KG1 (cell line): ENCODE results near the gene DGKH.
"Not testable (repeated sequence)": the region's sequence is repeated elsewhere in the genome, so short reads cannot be mapped to it uniquely, and the experiment has no call there.

ENCODE experiments used
- DNase-seq: peaks from one replicate; lab custom pipeline; 2025; lab: John Stamatoyannopoulos, UW

DGKH gene

DNA sequence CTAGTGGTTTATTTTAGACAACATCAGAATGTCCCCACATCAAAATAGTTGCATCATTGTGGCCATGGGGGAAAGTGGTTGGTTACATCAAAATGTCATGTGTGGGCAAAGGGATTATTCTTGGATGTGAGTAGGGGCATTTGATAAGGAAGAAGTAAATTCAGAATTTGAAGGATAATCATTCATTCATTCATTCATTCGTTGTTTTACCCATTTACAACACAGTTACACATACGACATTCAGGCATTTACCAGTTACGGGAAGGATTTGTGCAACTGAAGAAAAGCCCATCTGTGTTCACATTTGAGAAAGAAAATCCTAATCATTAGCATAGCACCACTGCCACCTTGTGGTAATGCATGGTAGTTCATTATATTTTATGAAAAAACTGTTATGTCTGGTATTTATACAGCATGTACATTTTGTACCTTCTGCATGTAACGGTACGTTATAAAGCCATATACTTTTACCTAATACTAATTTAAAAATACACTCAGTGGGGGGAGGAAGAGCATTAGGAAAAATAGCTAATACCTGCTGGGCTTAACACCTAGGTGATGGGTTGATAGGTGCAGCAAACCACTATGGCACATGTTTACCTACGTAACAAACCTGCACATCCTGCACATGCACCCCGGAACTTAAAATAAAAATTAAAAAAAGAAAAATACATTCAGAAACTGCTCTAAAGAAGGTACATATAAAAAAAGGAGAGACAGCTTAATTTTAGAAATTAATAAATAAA, 62.1 kb downstream of the DGKH start:
- DNase-seq: peak; percentile 42

DNA sequence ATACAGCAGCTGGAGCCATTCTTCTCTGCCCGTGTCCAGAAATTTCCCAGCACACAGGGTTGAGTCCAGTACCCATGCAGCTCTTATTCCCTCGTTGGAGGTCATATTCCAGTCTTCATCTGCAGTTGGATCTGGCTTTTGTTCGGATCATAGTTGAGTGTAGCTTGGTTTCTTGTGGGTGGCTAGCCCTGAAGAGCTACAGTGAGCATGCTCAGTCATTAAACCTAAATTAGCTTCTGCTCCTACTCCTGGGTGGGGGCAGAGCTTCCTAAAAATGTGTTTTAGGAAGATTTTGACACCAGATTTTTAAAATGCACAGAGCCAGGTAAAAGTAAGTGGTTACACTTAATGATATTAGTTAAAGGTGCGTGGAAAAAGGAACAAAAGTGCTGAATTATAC, 64.4 kb downstream of the DGKH start:
- DNase-seq: no peak

DNA sequence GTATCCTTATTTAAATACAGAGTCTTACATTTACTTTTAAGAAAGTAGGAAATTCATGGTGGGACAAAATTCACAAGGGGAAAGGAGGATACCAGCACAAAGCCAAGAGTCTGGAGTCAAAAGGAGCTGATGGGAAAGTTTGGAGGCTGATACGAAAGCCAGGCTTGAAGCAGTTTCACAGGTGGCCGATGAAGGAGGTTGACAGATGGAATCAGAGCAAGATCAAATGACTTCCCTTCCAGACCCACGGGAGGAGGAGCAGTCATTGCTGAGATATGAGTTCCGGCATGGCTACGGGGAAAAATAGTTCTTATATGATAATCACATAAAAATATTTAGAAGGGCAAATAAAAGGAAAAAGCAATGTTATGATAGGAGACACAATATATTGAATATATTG, 65.0 kb downstream of the DGKH start:
- DNase-seq: no peak

DNA sequence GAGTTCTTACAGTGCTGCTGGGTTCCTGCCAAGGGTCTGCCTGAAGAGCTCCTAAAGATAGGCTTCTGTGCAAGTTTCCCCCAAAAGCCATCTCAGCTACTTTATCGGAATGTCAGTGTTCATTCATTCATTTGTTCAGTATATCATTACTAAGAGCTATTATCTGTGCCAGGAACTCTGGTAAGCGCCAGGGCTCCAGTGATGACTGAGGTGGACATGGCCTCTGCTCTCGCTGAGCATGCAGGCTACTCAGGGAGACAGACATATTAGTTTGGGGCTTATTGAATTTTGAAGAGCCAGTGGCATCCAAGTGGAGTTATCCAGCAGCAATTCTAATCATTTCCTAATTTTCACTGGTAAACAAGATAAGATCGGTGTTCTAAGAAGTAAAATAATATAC, 65.8 kb downstream of the DGKH start:
- DNase-seq: no peak

DNA sequence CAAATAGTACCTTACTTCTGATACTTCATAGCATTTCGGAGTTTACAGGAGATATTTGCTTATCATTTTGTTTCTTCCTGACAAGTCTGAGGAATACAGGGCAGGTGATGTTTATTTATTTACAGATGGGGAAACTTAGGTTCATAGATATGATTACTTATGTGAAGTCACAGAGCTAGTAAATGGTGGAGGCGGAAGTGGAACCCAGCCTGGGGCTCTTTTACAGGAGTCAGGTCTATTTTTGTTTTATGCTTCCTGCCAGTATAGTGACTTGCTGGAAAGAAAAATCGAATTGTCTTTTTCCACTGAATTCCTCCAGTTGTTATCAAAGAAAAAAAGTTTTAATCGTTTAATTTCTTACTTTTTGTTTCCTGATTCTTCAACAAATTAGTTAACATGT, 66.5 kb downstream of the DGKH start:
- DNase-seq: no peak

DNA sequence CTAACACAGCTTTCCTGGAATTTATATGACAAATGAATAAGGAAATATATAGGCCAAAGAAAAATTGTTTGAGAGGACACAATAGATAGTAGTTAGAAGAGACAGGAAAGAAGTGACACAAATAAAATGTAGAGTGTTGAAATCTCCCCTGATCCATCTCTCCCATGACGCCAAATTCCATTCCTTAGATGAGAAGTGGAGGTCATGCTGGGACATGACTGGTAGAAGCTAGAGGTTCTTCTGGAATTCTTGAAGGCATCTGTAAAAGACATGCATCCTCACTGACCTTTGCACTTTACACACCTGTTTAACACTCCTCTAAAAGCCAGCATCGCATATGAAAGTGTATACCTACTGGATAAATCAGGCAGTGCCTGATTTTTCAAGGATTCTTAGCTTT, 67.8 kb downstream of the DGKH start:
- DNase-seq: no peak

DNA sequence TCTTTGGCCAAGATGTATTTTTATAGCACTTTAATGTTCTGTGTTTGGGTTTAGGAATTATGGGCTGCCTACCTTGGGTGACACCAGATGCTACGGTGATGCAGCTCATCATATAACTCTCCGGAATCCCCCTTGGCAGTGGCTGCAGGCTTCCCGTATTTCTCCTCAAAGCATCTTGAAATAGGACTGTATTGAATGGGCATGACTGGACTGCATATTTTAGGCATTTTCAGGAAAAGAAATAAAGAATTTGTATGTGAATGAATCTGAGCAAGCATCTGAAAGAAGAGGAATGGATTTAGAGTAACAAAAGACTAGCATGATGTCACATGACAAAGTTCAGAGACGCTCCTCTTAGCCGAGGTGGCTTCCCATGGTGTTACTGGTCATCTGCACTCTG, 70.6 kb downstream of the DGKH start:
- DNase-seq: no peak

DNA sequence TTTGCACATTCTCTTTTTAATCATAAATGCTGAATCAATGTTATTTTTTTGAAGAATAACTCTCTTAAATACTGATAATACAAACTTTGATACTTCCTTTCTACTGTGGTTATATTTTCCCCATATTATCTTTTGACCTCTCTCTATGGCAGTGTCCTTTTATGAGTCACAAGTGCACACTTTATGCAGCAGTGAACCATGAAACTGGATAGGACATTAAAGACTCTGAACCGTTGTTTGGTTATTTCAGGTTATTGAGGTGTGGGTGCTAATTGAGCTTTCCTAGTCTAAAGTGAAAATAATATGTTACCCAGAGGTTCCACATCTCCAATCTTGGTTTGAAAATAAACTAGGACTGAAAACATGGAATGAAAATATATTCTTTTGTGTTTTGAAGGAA, 71.4 kb downstream of the DGKH start:
- no peak for DNase-seq

DNA sequence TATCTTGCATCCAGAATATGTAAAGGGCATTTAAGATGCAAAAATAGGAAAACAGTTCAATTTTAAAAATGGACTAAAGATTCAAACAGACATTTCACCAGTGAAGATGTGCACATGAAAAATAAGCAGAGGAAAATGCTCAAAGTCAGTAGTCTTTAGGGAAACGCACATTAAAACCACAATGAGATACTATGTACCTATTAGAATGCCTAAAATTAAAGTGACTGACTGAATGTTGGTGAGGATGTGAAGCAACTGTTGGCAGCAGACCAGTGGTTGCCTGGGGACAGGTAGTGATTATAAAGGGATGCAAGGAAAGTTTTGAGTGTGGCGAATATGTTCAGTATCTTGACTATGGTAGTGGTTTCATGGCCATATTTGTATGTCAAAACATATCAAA, 75.2 kb downstream of the DGKH start:
- no peak for DNase-seq

DNA sequence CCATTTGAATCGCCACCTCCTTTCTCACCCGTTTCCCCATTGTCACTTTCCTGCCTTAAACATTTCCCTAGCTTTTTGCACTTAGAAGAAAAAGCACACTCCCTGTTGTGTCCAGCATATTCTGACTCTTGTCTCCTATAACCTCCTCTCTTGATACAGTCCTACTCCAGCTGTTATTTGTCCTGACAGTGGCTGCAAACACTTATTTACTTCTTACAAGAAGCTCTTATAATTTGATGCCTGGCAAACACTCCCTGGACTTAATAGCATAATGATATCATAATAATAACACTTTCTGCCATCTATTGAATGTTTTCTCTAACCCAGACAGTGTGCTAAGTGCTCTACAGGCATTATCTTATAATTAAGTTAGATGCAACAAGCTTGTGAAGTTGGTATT, 76.6 kb downstream of the DGKH start:
- no peak for DNase-seq

DNA sequence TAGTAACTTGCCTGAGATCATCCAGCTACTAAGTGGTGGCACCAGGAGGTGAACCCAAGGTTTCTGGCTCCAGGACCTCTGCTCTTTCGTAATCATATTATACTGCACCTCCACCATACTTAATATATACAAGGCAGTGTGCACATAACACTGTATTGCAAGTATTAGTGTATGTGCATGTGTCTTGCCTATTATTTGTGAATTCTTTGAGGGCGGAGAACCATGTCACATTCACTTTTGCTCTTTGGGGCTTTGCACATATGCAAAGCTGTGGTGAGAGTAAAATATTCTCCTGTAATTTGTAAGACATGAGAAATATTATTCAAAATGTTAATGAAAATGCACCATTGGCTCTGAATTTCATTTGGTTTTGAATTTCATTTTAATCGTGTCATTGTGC, 78.6 kb downstream of the DGKH start:
- DNase-seq: no peak

DNA sequence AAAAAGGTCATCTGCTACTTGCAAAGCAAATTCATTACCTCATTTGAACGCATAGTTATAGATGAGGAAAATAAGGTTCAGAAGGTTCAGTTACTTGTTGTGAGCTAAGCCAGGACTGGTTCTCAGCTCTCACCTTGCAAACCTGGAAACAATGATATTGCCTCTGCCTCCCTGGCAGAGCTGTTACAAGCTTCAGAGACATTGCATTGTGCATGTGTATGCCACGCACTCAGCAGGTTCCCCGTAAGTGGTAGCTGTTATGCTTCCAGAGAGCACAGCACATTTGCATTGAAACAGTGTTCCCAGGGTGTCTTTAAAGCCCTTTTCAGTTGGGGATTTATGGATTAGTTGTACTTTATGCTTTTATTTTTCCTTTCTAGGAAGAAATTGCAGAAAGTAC, 80.6 kb downstream of the DGKH start:
- DNase-seq: no peak

DNA sequence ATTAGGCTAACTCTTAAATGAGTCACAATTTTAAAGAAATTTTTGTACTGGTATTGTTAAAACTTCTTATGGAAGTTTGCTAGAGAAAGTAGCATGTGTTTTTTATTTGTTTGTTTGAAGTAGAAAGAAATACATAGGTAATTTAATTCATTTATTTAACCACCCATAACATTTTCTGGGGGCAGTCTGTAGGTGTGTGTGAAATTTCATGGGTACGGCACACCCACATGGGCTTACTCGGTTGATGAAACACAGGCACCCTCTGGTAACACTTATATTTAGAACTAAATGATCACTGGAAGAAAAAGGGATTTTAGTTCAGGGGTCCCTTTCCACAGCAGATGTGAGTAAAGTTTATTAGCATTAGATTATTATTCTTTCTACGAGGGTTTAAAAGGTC, 88.1 kb downstream of the DGKH start:
- DNase-seq: no peak

DNA sequence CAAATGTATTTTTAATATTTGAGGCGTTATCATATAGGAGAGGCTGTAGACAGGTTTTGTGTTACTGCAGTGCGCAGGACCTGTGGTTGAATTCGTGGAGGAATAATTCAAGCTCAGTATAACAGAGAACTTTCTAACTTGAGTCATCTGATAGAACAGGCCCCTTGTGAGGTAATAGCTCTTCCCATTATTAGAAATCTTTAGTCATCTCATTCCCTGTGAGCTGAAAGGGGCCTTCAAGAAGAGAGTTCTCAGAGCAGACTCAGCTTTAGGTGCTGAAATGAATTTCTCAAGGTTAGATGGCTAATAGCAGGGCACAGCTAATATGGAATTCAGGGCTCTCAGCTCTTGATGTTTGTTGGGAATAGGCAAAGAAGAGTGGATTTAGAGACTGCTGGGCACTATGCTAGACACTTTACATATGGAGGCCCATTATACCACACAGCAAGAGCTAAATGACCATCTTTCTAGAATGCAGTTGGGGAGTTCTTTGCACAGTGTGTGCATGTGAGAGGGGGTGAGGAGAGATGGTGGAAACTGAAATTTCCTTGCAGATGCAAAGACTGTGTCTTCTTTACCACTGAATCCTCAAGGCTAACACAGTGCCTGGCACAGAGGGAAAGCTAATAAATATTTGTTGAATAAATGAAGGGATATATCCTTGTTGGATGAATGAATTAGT, 89.5 kb downstream of the DGKH start:
- no peak for DNase-seq

DNA sequence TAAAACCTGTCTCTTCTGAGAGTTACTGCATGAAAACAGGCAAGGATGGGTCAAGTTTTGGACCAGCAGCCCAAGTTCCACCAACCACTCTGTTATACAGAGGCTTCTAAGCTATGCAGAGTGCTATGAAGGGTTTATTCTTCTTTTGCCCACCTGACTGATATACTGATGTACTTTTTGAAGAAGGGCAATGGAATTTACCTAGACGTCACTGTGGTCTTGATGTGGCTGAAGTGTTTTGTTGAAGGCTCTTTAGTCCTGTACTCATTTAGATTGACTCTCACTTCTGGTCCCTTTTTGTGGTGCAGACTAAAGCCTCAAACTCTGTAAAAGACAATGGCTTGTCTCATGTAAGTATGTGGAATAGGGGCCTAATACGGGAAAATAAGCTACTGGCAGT, 92.0 kb downstream of the DGKH start:
- no peak for DNase-seq

DNA sequence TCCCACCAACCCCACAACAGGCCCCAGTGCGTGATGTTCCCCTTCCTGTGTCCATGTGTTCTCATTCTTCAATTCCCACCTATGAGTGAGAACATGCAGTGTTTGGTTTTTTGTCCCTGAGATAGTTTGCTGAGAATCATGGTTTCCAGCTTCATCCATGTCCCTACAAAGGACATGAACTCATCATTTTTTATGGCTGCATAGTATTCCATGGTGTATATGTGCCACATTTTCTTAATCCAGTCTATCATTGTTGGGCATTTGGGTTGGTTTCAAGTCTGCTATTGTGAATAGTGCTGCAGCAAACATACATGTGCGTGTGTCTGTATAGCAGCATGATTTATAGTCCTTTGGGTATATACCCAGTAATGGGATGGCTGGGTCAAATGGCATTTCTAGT, 92.6 kb downstream of the DGKH start:
- not testable (repeated sequence) for DNase-seq

DNA sequence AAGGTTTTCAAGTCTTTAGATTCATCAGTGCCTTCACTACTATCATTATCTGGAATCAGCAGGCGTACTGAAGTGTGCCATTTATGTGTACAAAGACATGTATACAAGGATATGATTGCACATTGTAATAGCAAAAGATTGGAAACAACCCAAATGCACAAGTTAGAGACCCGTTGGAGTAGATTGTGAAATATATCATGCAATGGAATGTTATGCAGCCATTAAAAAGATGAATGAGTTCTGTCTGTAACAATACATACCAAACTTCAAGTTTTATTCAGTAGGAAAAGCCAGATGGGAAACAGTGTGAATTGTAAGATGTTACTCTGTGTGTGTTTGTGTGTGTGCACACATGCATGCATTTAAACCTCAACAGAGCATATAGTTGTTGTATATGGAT, 97.9 kb downstream of the DGKH start:
- DNase-seq: no peak

DNA sequence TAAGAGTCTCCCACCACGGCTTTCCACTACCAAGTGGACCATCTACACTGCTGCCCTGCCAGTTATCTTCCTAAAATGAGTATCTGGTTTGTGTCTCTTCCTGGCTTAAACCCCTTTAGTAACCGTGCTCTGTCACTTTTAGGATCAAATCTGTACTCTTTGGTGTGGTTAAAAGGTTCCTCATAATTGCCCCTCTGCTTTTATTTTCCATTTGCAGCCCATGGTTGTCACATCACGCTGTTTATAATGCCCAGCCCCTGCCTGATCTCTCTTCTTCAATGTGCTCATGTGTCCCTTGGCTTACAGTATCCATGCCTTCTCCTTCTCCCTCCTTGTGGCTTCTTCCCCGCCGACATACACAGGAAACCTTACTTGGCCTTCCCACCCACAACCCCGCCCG, 100.1 kb downstream of the DGKH start:
- no peak for DNase-seq

DNA sequence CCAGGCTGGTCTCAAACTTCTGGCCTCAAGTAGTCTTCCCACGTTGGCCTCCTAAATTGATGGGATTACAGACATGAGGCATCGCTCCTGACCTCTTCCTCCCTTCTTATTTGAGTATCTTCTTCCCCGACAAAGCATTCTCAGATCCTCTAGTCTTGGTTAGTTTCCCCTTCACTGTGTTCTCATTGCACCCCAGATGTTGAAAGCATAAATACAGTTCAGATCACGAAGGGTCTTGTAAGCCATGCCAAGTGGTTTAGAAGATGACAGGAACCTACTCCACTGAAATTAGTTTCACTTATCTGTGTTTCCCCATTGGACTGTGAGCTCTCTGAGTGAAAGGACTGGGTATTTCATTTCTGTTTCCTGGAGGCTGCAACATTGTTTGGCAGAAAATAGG, 100.7 kb downstream of the DGKH start:
- no peak for DNase-seq

DNA sequence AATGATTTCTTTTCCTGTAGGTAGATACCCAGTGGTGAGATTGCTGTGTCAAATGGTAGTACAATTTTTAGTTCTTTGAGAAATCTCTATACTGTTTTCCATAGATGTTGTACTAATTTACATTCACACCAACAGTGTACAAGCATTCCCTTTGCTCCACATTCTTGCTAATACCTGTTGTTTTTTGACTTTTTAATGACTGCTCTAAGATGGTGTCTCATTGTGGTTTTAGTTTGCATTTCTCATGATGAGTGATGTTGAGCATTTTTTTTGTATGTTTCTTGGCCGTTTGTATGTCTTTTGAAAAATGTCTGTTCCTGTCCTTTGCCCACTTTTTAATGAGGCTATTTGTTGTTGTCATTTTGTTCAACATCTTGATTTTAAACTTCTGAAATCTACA, 103.3 kb downstream of the DGKH start:
- no peak for DNase-seq

DNA sequence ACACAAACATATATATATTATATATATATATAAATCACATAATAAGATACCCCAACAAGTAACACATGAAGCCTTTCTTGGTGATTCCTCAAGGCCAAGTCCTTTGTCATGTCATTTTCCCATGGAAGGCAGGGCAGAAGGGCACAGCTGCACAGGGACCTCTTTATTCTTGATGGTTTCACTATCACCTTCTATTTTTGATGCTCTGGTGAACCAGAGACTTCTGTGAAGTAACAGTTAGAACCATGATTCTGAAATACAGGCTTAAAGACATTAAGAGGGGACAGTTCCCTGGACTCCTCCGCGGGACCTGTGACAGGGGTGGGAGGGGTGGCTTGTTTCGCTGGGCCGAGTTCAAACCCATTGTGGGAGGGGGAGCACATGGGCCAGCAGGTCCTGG, 104.0 kb downstream of the DGKH start:
- no peak for DNase-seq

DNA sequence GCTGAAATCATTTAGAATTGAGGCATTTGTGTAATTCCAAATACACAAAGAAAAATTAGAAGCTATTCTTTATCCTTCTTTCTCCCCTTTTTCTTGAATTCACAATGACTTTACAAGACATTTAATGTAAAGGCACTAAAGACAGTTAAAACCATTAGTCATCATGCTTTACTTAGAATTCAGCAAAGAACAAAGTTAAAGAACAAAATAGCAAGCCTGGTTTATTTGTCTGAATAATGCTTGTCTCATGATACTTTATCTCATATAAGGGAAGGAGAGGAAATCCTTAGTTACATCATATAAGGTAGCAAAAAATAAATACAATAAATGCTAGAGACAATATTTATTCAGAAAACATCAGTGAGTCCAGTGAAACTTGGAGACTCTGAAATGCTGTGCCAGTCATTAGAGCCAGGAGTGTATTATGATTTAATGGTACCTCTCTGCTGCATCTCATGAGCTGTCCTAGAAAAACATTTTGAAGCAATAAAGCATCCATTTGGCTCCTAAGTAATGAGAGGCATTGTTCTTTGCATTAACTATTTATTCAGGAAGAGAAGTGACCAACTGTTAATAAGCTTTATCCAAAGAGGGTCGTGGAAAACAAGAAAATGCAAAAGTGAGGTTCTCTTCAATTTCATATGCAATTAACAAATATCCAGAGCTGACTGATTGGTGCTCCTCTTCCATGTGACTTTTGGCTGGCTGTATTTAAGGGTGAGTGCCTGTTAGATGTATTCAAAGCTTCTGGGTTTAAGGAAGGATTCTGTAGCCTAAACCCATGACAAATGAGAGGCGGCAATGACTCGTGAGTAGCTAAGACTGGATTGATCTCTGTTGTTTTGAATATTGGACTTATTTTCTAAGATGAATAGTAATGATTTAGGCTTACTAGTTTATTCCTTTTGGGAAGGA, 105.0 kb downstream of the DGKH start:
- DNase-seq: no peak

DNA sequence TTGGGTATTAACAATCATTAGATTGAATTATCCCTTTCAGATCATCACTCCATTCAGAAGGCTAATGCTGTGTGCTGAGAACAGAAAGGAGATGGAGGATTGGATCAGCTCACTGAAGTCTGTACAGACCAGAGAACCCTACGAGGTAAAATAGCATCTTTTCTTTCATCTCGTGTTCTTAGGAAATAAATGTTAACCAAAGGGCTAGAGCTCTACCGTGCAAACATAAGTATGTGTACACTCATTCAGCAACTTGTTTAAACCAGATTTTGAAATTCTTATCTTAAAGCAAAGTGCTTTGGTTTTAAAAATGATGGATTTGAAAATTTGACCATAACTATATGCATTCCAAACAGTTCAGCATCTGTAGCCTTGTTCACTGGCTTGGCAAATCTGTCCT, 106.8 kb downstream of the DGKH start:
- DNase-seq: no peak
